Natural killer cell treated with Interleukin-12 subunit alpha and Interleukin-12 subunit beta and Interleukin-15 and Interleukin-18, amount 100 ng/mL, for 72 hours (primary cell): Measurements from ENCODE around the gene PHF23. TPM values are rescaled to one million over a fixed set of nuclear protein-coding genes. Genes with fewer than 3 reads are reported as not detected.

Experiments
- ATAC-seq, 2 donors: fragments of 150-1000 bp; cut with Tn5 transposase in 1 of 2; sonication (Bioruptor Pico), chemical (Tn5 transposase) in 1 of 2; 2 replicates each; pipeline ENCODE4 v1.10.0; 2021
- DNase-seq: peaks from one replicate; pipeline ENCODE4 v3.0.0; 2022; ENCODE audit warnings: low spot score
- H3K27ac Mint-ChIP-seq, 2 donors: 1 replicate in 1 of 2; 2 replicates in 1 of 2; pipeline ENCODE4 v1.8.0; 2022; ENCODE audit warnings: mixed read lengths in 2 of 2, mild to moderate bottlenecking in 1 of 2, moderate library complexity in 1 of 2
- H3K27me3 Mint-ChIP-seq, 2 donors: 1 replicate in 1 of 2; 2 replicates in 1 of 2; pipeline ENCODE4 v1.8.0; 2022; ENCODE audit warnings: mixed read lengths in 2 of 2
- H3K36me3 Mint-ChIP-seq: one replicate; pipeline ENCODE4 v1.8.0; 2022; ENCODE audit warnings: mixed read lengths
- H3K4me1 Mint-ChIP-seq, 2 donors: 1 replicate in 1 of 2; 2 replicates in 1 of 2; pipeline ENCODE4 v1.8.0; 2022; ENCODE audit warnings: low read depth in 2 of 2, mixed read lengths in 2 of 2, mild to moderate bottlenecking in 1 of 2
- H3K4me3 Mint-ChIP-seq: one replicate; pipeline ENCODE4 v1.8.0; 2022; ENCODE audit warnings: mixed read lengths
- H3K9me3 Mint-ChIP-seq: 2 replicates; pipeline ENCODE4 v1.8.0; 2022; ENCODE audit warnings: mixed read lengths
- total RNA-seq, 2 donors: library from RNA; stranded (reverse); gene quantifications; one replicate each; pipeline ENCODE4 v1.2.3, GENCODE V29; 2022

Gene PHF23
- total RNA-seq, 2 donors from 2014 or later, result 40.1 to 55.2 TPM

DNA sequence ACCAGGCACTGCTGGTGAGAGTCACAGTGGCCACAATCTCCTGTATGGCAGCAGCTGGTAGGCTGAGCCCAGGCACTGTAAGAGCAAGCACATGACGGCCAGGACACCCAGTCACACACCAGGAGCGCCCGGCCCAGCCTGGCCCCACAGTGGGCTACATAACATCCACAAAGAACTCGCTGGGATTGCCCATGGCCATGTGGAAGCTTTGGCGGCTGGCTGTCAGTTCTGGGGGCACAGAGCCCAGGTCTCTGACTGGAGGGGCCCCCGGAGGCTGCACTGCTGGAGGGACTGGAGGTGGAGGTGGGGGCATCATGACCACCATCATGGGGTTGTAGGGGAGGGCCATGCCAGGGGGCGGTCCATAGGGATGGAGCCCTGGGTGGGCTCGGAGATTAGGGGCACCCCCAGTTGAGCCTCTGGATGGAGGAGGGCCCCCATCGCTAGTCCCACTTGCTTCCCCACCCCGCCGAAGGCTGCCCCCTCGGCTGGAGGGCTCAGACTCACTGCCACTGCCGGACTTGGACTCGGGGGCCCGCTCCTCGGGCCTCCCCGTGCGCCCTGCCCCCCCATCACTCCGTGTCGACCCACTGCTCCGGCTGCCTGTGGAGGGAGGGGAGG is 13.4 kb downstream of the PHF23 start:
- H3K27me3 Mint-ChIP-seq, result no peaks in the 10 kb centered on the region
- no peak overlapping the region for H3K27ac Mint-ChIP-seq
- H3K4me1 Mint-ChIP-seq, result peaks cover 8 to 19% of the 10 kb centered on the region in 2 donors
- no peaks in the 10 kb centered on the region for H3K9me3 Mint-ChIP-seq
- H3K4me3 Mint-ChIP-seq, result no peak overlapping the region
- H3K36me3 Mint-ChIP-seq, result peaks cover 4% of the 10 kb centered on the region
- ATAC-seq (peak in 1 of 2 donors; percentile 5), DNase-seq (no peak)

DNA sequence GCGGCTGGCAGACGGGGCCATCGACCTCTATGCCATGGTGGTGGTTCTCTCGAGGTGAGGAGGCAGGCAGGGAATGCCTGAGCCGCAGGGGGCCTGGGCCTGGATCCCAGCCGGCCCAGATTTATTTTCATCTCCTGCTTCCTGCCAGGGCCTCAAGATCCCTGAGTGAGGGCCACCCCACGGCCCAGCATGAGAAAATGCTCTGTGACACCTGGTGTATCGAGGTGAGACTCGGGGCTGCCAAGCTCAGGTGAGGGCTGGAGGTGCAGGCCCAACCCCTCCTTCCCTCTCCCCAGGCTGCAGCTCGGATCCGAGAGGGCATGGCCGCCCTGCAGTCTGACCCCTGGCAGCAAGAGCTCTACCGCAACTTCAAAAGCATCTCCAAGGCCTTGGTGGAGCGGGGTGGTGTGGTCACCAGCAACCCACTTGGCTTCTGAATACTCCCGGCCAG is 14.6 kb downstream of the PHF23 start:
- H3K4me1 Mint-ChIP-seq, result peaks cover 15 to 26% of the 10 kb centered on the region in 2 donors
- no peaks in the 10 kb centered on the region for H3K27me3 Mint-ChIP-seq
- DNase-seq (no peak), ATAC-seq (no peak)
- H3K27ac Mint-ChIP-seq, result no peak overlapping the region
- H3K36me3 Mint-ChIP-seq, result peaks cover 4% of the 10 kb centered on the region
- no peak overlapping the region for H3K4me3 Mint-ChIP-seq
- H3K9me3 Mint-ChIP-seq, result no peaks in the 10 kb centered on the region

DNA sequence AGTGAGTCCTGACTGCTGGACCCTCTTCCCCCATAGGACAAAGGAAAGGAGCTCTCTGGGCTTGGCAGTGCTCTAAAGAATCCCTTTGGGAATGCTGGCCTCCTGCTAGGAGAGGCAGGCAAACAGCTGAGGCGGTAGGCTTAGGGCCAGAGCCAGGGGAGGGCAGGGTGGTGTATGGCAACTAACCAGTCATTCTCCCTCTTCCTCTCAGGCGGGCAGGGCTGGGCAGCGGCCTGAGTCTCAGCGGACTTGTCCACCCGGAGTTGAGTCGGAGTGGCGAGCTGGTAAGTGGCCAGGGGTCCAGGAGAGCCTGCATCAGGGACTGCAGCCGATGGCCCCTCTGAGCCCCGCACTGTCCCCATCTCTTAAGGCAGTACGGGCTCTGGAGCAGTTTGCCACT is 15.1 kb downstream of the PHF23 start:
- Mint-ChIP-seq H3K4me1 (peaks cover 21 to 32% of the 10 kb centered on the region in 2 donors), H3K9me3 (no peaks in the 10 kb centered on the region)
- DNase-seq, result no peak

DNA sequence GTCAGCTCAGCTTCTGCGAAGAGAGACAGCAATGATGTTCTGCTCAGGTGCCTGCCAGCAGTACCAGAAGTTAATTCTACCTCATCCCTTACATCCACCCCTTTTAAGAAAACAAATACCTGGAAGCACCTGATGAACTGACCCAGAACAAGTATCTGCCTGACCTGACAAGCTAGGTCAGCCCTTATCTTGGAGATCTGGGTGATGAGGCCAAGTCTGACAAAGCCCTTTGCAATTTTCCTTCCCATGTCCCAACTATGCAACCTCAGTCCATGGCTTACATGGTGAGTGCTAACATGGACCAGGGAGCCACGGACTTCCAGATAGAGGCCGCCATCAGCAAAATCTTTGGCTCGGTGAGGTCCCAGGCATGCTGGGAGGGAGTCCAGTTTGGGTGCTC is 15.9 kb downstream of the PHF23 start:
- H3K9me3 Mint-ChIP-seq, result no peaks in the 10 kb centered on the region
- ATAC-seq (no peak), DNase-seq (no peak)
- peaks cover 4% of the 10 kb centered on the region for H3K36me3 Mint-ChIP-seq
- H3K27me3 Mint-ChIP-seq, result no peaks in the 10 kb centered on the region
- no peak overlapping the region for H3K27ac Mint-ChIP-seq
- no peak overlapping the region for H3K4me3 Mint-ChIP-seq
- peaks cover 28 to 36% of the 10 kb centered on the region in 2 donors for H3K4me1 Mint-ChIP-seq

More for the DNA sequence above, 15.1 kb downstream of the PHF23 start:
- no peaks in the 10 kb centered on the region for H3K27me3 Mint-ChIP-seq
- no peak overlapping the region for H3K27ac Mint-ChIP-seq
- H3K4me3 Mint-ChIP-seq, result no peak overlapping the region
- peaks cover 4% of the 10 kb centered on the region for H3K36me3 Mint-ChIP-seq
- ATAC-seq, result no peak

DNA sequence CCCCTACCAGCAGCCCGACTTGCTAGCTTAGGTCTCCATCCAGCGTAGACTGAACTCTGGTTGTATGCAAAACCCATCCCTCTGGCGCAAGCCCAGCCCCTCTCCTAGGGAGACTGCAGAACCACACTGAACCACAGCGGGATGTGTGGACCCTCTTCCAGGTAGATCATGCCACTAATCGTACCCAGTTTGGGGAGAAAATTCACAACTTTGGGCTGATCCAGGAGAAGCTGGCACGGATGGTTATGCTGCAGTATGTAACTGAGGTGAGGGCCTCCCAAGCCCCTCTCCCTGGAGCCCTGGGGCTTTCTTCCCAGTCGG is 16.3 kb downstream of the PHF23 start:
- peaks cover under 1% of the 10 kb centered on the region for H3K36me3 Mint-ChIP-seq
- ATAC-seq, result no peak

DNA sequence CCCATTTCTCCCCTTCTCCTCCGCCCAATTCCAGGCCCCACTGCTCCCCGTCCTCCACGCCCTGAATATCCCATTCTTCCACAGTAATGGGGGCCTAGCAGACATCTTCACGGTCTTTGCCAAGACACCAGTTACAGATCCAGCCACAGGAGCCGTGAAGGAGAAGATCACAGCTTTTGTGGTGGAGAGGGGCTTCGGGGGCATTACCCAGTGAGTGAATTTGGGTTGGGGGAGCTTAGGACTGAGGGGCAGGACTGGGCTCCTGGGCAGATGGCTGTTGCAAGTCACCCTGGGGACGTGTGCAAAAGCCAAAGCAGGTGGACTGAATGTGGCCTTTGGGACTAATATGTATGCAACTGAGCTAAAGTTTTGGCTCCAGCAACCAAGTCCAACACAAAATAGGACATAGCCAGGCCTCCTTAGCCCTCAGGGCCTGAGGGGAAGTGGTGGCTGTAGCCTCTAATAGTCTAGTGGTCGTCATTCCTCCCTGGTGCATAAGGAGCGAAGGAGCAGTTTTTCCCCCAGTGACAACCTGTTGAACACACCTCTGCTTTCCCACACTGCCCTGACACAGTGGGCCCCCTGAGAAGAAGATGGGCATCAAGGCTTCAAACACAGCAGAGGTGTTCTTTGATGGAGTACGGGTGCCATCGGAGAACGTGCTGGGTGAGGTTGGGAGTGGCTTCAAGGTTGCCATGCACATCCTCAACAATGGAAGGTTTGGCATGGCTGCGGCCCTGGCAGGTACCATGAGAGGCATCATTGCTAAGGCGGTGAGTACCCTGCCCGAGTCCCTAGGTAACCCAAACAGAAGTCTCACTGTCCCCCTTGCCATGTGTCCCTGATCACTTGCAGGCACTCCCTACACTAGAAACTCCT is 16.9 kb downstream of the PHF23 start:
- DNase-seq (no peak), ATAC-seq (no peak)
- H3K4me3 Mint-ChIP-seq, result peak overlapping the region; percentile 93
- no peaks in the 10 kb centered on the region for H3K27me3 Mint-ChIP-seq
- no peaks in the 10 kb centered on the region for H3K9me3 Mint-ChIP-seq
- H3K27ac Mint-ChIP-seq, result no peak overlapping the region
- no peaks in the 10 kb centered on the region for H3K36me3 Mint-ChIP-seq
- H3K4me1 Mint-ChIP-seq, result peaks cover 28 to 36% of the 10 kb centered on the region in 2 donors

More for the DNA sequence above, 16.3 kb downstream of the PHF23 start:
- Mint-ChIP-seq H3K9me3 (no peaks in the 10 kb centered on the region), H3K4me3 (no peak overlapping the region), H3K4me1 (peaks cover 28 to 36% of the 10 kb centered on the region in 2 donors), H3K27ac (no peak overlapping the region), H3K27me3 (no peaks in the 10 kb centered on the region)
- DNase-seq, result no peak

DNA sequence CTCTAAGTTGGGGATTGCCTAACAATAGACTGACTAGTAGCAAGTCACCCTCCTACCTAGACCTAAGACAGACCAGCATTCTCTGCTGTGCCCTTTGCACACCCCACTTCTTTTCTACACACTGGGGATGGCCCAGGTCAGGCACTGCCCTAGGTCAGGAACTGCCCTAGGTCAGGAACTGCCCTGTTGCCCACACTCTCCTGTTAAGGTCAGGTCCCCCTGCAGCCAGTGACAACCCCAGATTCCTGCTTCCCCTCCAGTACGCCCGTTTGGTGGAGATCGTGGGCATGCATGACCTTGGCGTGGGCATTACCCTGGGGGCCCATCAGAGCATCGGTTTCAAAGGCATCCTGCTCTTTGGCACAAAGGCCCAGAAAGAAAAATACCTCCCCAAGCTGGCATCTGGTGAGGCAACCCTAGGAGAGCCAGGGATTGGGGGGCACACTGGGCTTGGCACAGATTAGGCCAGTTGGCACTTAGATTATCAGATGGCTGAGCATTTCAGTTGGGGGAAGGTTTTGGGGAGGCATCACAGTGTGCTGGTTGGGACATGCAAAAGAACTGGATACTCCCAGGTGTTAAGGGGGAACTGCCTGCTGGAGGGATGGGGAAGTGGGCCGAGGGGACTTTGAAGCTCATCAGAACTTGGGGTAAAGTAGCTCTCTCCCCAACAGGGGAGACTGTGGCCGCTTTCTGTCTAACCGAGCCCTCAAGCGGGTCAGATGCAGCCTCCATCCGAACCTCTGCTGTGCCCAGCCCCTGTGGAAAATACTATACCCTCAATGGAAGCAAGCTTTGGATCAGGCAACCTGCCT is 17.8 kb downstream of the PHF23 start:
- H3K36me3 Mint-ChIP-seq, result no peaks in the 10 kb centered on the region
- H3K9me3 Mint-ChIP-seq, result no peaks in the 10 kb centered on the region
- H3K4me1 Mint-ChIP-seq, result peaks cover 29 to 39% of the 10 kb centered on the region in 2 donors
- no peak for ATAC-seq
- H3K27me3 Mint-ChIP-seq, result no peaks in the 10 kb centered on the region
- peak overlapping the region; percentile 93 for H3K4me3 Mint-ChIP-seq
- H3K27ac Mint-ChIP-seq, result peak overlapping the region; percentile 98
- DNase-seq, result no peak

DNA sequence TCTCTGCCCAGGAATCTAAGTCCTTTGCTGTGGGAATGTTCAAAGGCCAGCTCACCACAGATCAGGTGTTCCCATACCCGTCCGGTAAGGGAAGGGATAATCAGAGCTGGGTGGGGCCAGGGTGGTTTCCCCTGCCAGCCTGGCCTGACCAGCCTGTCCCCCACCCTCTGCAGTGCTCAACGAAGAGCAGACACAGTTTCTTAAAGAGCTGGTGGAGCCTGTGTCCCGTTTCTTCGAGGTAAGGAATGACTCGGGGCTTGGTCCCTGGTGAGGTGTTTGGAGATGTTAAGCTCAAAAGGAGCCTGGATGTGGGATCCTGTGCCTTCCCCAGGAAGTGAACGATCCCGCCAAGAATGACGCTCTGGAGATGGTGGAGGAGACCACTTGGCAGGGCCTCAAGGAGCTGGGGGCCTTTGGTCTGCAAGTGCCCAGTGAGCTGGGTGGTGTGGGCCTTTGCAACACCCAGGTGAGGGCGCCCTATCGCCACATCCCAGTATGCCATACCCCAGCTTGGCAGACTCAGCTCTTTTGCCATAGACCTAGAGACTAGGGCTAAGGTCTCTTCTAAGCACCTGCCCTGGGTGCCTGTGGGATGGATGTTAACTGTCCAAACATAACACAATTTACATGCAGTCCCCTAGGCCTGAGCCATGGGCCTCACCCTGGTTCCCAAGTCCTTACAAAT is 18.5 kb downstream of the PHF23 start:
- peak overlapping the region; percentile 98 for H3K27ac Mint-ChIP-seq

DNA sequence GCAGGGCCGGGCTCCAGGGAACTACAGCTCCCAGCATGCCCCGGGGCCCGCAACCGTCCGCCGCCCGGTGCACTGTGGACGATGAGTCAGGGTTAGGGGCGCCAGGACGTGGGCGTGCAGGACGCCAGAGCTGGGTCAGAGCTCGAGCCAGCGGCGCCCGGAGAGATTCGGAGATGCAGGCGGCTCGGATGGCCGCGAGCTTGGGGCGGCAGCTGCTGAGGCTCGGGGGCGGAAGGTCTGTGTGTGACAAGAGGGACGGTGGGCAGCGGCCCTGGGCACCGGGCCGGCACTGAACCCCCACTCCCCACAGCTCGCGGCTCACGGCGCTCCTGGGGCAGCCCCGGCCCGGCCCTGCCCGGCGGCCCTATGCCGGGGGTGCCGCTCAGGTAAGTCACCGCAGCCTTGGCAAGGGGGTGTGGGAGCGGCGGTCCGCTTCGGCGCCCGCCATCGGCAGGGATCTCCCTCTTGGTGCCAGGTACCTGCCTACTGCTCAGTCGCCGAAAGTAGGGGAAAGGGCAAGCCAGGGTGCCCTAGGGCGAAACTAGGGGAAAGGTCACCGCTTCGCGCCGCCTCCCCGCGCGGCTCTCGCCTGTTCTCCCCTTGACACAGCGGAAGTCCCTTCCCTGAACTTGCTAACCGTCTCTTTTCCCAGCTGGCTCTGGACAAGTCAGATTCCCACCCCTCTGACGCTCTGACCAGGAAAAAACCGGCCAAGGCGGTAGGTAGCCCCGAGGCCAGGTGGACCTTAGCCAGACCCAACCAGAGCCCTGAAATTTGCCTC is 19.3 kb downstream of the PHF23 start, which contains the start of the genes ACADVL and DLG4:
ACADVL (plus strand) TSS at position 127 of the 781 bp plus-strand sequence; CDS start at position 174, 47 bp downstream.
DLG4 (minus strand) TSS at position 25 of the 781 bp plus-strand sequence.
- ATAC-seq, result peak; percentile 94 to 95
- Mint-ChIP-seq H3K36me3 (no peaks in the 10 kb centered on the region), H3K4me1 (peaks cover 40 to 47% of the 10 kb centered on the region in 2 donors), H3K4me3 (peak within 1 kb of the TSS; percentile 93), H3K27me3 (no peaks in the 10 kb centered on the region), H3K9me3 (no peaks in the 10 kb centered on the region), H3K27ac (peak within 1 kb of the TSS; percentile 98)
- DNase-seq, result peak; percentile 90

More for the DNA sequence above, 18.5 kb downstream of the PHF23 start:
- H3K4me3 Mint-ChIP-seq, result peak overlapping the region; percentile 93
- ATAC-seq (peak in 1 of 2 donors; percentile 37), DNase-seq (no peak)
- no peaks in the 10 kb centered on the region for H3K27me3 Mint-ChIP-seq
- H3K9me3 Mint-ChIP-seq, result no peaks in the 10 kb centered on the region
- H3K36me3 Mint-ChIP-seq, result no peaks in the 10 kb centered on the region
- H3K4me1 Mint-ChIP-seq, result peaks cover 37 to 46% of the 10 kb centered on the region in 2 donors

DNA sequence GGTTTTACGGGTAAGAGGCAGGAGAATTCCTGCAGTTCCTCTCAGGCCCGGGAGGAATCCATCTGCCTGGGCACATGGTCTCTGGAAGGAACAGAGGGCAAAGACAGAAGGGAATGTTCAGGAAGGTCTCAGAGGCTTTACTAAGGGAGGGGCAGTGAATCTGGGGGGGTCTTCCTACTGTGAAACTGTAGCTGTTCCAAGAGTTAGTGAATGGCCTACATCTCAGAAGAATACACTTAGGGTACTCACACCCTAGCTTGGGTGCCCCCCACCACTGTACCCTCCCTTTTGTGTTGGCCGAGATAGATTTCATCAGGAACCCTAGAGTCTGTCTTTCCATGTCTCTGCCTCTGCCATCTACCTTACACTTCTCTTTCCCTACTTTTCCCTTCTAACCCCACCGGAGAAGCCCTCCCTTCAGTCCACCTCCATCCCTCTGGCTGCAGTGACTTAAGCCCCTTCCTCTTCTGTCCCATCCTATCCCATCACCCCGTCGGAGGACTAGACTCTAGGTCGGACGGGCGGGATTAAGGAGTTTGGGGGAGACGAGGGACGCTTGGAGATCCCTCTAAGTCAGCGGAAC is 19.9 kb downstream of the PHF23 start:
- H3K27me3 Mint-ChIP-seq, result no peaks in the 10 kb centered on the region
- H3K36me3 Mint-ChIP-seq, result no peaks in the 10 kb centered on the region
- peak overlapping the region; percentile 93 for H3K4me3 Mint-ChIP-seq
- H3K4me1 Mint-ChIP-seq, result peaks cover 46 to 54% of the 10 kb centered on the region in 2 donors
- no peak for ATAC-seq
- DNase-seq, result no peak
- H3K27ac Mint-ChIP-seq, result peak overlapping the region; percentile 98
- H3K9me3 Mint-ChIP-seq, result no peaks in the 10 kb centered on the region

DNA sequence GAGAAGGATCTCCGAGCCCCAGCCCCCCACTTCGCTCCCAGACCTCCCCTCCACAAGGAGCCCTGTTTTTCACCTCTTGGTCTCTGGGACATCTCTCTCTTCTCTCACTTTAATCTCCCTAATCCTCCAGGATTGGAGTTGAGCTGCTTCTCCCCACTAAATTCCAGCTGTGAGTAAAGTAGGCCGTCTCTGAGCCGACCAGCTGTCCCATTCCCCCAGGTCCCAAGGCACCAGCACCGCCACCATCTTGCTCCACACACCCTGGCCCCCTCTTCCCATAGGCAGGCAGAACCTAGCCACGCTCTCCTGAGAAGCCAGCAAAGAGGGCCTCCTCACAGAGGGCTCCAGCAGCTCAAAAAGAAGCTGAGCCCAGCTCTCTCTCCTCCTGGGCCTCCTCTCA is 20.5 kb downstream of the PHF23 start:
- Mint-ChIP-seq H3K4me3 (peak overlapping the region; percentile 93), H3K9me3 (no peaks in the 10 kb centered on the region), H3K4me1 (peaks cover 52 to 58% of the 10 kb centered on the region in 2 donors), H3K36me3 (no peaks in the 10 kb centered on the region), H3K27ac (peak overlapping the region; percentile 98), H3K27me3 (no peaks in the 10 kb centered on the region)
- no peak for ATAC-seq
- DNase-seq, result no peak

DNA sequence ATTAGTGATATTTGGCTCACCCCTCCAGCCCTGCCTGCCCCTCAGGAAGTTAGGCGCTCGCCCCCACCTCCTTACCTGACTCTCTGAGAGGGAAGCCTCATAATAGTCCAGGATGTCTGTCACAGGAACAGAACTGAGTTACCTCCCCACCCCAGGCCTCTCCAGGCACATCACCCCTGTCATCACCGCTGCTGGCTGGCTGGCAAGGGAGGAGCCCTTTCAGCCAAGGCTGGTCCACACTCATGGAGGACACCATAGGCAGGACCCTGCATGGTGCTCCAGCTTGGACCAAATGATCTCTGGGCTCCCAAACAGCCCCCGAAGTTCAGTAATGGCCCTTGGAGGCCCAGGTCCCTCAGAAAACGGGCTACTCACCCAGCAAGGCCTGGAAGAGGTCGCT is 21.1 kb downstream of the PHF23 start:
- Mint-ChIP-seq H3K9me3 (no peaks in the 10 kb centered on the region), H3K36me3 (no peaks in the 10 kb centered on the region), H3K4me3 (no peak overlapping the region), H3K4me1 (peaks cover 57 to 58% of the 10 kb centered on the region in 2 donors), H3K27me3 (no peaks in the 10 kb centered on the region), H3K27ac (peak overlapping the region; percentile 60 to 98)
- ATAC-seq, result no peak
- no peak for DNase-seq
